A549 (cell line): ENCODE data around the gene MARCHF10. TPM values are rescaled to one million over a fixed set of nuclear protein-coding genes. Genes with fewer than 3 reads are reported as not detected.

Experiments
- ATAC-seq, 2 experiments: fragments of 200-7000 bp in 1 of 2; fragments of >200 bp in 1 of 2; cut with Nextera tagmentation in 1 of 2; cut with Tn5 transposase in 1 of 2; 3 replicates each; pipeline versions ENCODE4 v1.8.0 to v1.9.1; 2018 to 2020; ENCODE audit warnings: mild to moderate bottlenecking in 1 of 2, moderate library complexity in 1 of 2
- CTCF ChIA-PET: fragments of 300-600 bp; sonication (Branson Sonifier 250); formaldehyde crosslinking; extraction: SDS; loops from one replicate; lab custom pipeline; 2021; ENCODE audit warnings: antibody characterized with exemption, inconsistent platforms; lab: Yijun Ruan, JAX
- POLR2A ChIA-PET: fragments of 350-600 bp; formaldehyde crosslinking; extraction: SDS; loops from one replicate; lab custom pipeline; 2021; ENCODE audit warnings: antibody characterized with exemption, inconsistent platforms; lab: Yijun Ruan, JAX
- DNase-seq, 2 experiments: peaks; one replicate each; pipeline versions ENCODE4 v3.0.0 to v3.0.0-alpha.2; 2011 to 2016; ENCODE audit warnings: low read depth in 1 of 2, low spot score in 1 of 2
- FAIRE-seq: peaks from 2 replicates; lab custom pipeline; 2011; peaks lifted over from hg19 to GRCh38; lab: Jason Lieb, UNC
- H3K27ac ChIP-seq, 2 experiments: fragments of >200 bp; sonication (Bioruptor Twin); formaldehyde crosslinking; 3 replicates each; pipeline ENCODE4 v1.5.1; 2016 to 2017
- H3K4me1 ChIP-seq: fragments of >200 bp; sonication (Bioruptor Twin); formaldehyde crosslinking; 3 replicates; pipeline ENCODE4 v1.6.1; 2016
- H3K4me2 ChIP-seq: fragments of >200 bp; sonication (Bioruptor Twin); formaldehyde crosslinking; 3 replicates; pipeline ENCODE4 v1.6.1; 2016
- H3K4me3 ChIP-seq: fragments of >200 bp; sonication (Bioruptor Twin); formaldehyde crosslinking; 3 replicates; pipeline ENCODE4 v1.5.1; 2016
- H3K9me3 ChIP-seq: fragments of >200 bp; sonication (Bioruptor Twin); formaldehyde crosslinking; 3 replicates; pipeline ENCODE4 v1.6.1; 2016
- ATOH8 ChIP-seq: fragments of 250-450 bp; sonication (Bioruptor Pico); IDR thresholded peaks from 2 replicates; pipeline ENCODE4 v1.5.0; 2020; ENCODE audit warnings: low read depth, mild to moderate bottlenecking, moderate library complexity
- BCL3 ChIP-seq: fragments of >200 bp; sonication (Bioruptor Twin); formaldehyde crosslinking; IDR thresholded peaks from 3 replicates; pipeline ENCODE4 v1.6.1; 2016
- CBX2 ChIP-seq: fragments of 200-600 bp; sonication (generic); IDR thresholded peaks from 2 replicates; pipeline ENCODE4 v1.6.1; 2016; ENCODE audit warnings: low read depth, mild to moderate bottlenecking, borderline replicate concordance
- CBX8 ChIP-seq: fragments of 200-600 bp; sonication (generic); IDR thresholded peaks from 2 replicates; pipeline ENCODE4 v1.6.1; 2016
- CHD2 ChIP-seq: fragments of 150-350 bp; IDR thresholded peaks from 2 replicates; pipeline ENCODE4 v1.6.1; 2014; ENCODE audit warnings: low read length; ENCODE audit not compliant: partially characterized antibody
- CHD4 ChIP-seq: fragments of 200-600 bp; sonication (generic); IDR thresholded peaks from 2 replicates; pipeline ENCODE4 v1.6.1; 2016; ENCODE audit warnings: antibody characterized with exemption, mild to moderate bottlenecking, borderline replicate concordance
- EHF ChIP-seq: fragments of 250-450 bp; sonication (Bioruptor Pico); IDR thresholded peaks from 2 replicates; pipeline ENCODE4 v1.5.0; 2020; ENCODE audit warnings: mild to moderate bottlenecking
- FOSB ChIP-seq: fragments of 250-450 bp; sonication (Bioruptor Pico); IDR thresholded peaks from 2 replicates; pipeline ENCODE4 v1.5.0; 2020; ENCODE audit warnings: mild to moderate bottlenecking, moderate library complexity
- HDAC2 ChIP-seq: fragments of 200-600 bp; sonication (generic); IDR thresholded peaks from 2 replicates; pipeline ENCODE4 v1.6.1; 2016
- HEYL ChIP-seq: fragments of 250-450 bp; sonication (Bioruptor Pico); IDR thresholded peaks from 2 replicates; pipeline ENCODE4 v1.8.0; 2021; ENCODE audit warnings: mild to moderate bottlenecking, moderate library complexity
- HOXB13 ChIP-seq: fragments of 250-450 bp; sonication (Bioruptor Pico); IDR thresholded peaks from 2 replicates; pipeline ENCODE4 v1.5.0; 2020; ENCODE audit warnings: low read depth, mild to moderate bottlenecking, moderate library complexity
- JUNB ChIP-seq: fragments of >200 bp; sonication (Bioruptor Twin); formaldehyde crosslinking; IDR thresholded peaks from 2 replicates; pipeline ENCODE4 v1.6.1; 2016
- KDM1A ChIP-seq: fragments of 200-600 bp; sonication (generic); IDR thresholded peaks from 2 replicates; pipeline ENCODE4 v1.6.1; 2016; ENCODE audit warnings: low read depth, mild to moderate bottlenecking
- MAX ChIP-seq: IDR thresholded peaks from 2 replicates; pipeline ENCODE4 v1.6.1; 2012
- MYC ChIP-seq: IDR thresholded peaks from 2 replicates; pipeline ENCODE4 v1.6.1; 2012; ENCODE audit warnings: mild to moderate bottlenecking, inconsistent platforms, low read length, improper control_type of control experiment, borderline replicate concordance
- NPAS2 ChIP-seq: fragments of 250-450 bp; sonication (Bioruptor Pico); IDR thresholded peaks from 2 replicates; pipeline ENCODE4 v1.8.0; 2022; ENCODE audit warnings: mild to moderate bottlenecking, moderate library complexity, borderline replicate concordance
- PHF8 ChIP-seq: fragments of 200-600 bp; sonication (generic); IDR thresholded peaks from 2 replicates; pipeline ENCODE4 v1.6.1; 2016; ENCODE audit warnings: low read depth, mild to moderate bottlenecking, antibody characterized with exemption, moderate library complexity, borderline replicate concordance
- POLR2AphosphoS2 ChIP-seq: conservative IDR thresholded peaks from 2 replicates; pipeline ENCODE4 v1.6.1; 2012; ENCODE audit warnings: low read length, improper control_type of control experiment, inconsistent platforms
- TFCP2L1 ChIP-seq: fragments of 250-450 bp; sonication (Bioruptor Pico); IDR thresholded peaks from 2 replicates; pipeline ENCODE4 v1.5.0; 2021; ENCODE audit warnings: mild to moderate bottlenecking
- ZFP36 ChIP-seq: fragments of 450-650 bp; IDR thresholded peaks from 2 replicates; pipeline ENCODE4 v1.6.1; 2014; ENCODE audit warnings: borderline replicate concordance; ENCODE audit not compliant: partially characterized antibody
- ZNF302 ChIP-seq: fragments of 250-450 bp; sonication (Bioruptor Pico); IDR thresholded peaks from 2 replicates; pipeline ENCODE4 v1.9.0; 2021; ENCODE audit warnings: inconsistent platforms, mild to moderate bottlenecking, moderate library complexity
- ZSCAN20 ChIP-seq: fragments of 250-450 bp; sonication (Bioruptor Pico); IDR thresholded peaks from 2 replicates; pipeline ENCODE4 v1.8.0; 2022; ENCODE audit warnings: mild to moderate bottlenecking, moderate library complexity
- WGBS: methylation state at CpG from one replicate; pipeline ENCODE4 v1.1.6; 2017; ENCODE audit errors: missing lambda C conversion rate; 5-methylcytosine and 5-hydroxymethylcytosine counted together
- polyA plus RNA-seq, 4 experiments: library from polyadenylated mRNA; depleted of rRNA in 3 of 4; stranded (reverse); fragments of >200 nt; fragmentation: RNase III in 1 of 4; extraction: RNeasy Plus Mini Kit Qiagen cat#74134 plus additional on column Dnase treatment in 1 of 4; gene quantifications; 2 replicates in 3 of 4; 3 replicates in 1 of 4; pipeline ENCODE4 v1.2.3, GENCODE V29; 2011 to 2017
- TF ChIP-seq, protein P1 (sequence below): fragments of 150-350 bp; IDR thresholded peaks from 2 replicates; pipeline ENCODE4 v1.6.1; 2014; ENCODE audit warnings: low read depth, mild to moderate bottlenecking, low read length

MARCHF10 gene
- polyA plus RNA-seq, 2 of the 4 experiments (the other 2 are of a cell fraction), result 0.43 to 0.57 TPM

DNA sequence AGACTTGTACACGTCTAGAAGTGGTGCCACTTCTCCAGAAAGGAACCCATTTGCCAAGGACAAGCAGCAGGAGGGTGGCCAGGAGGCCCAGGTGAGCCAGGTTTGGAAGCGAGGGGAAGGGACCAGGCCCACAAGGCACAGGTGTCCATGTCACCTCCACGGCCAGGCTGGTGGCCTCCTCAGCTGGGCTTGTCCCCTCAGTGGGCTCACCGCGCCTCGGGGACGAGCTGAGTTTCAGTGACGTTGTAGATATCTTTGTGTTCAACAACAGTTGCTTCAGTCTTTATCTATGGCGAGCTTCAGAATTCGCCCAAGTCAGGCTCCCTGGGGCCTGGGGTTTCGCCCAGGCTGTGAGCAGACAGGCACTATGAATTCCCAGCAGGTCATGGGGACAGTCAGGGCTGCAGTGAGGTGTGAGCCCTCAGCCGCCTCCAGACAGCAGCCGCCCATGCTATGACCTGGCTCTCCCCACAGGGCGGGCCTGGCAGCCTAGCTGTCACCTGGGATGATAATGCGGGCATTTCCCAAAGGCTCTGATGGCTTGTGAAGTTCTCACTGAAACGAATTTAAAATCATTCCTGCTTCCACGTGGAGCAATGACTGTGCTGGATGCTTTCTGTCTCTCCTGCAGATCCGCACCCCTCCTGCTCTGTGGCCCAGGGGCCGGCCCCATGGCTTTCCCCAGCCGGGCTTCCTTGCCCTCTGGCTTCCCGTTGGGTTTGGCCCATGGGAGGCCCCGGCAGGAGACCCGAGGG, 91.1 kb downstream of the MARCHF10 start:
- H3K4me2 ChIP-seq, result no peak overlapping the region
- FAIRE-seq (no peak), ATAC-seq (no peak), DNase-seq (no peak)
- no peak overlapping the region for H3K4me3 ChIP-seq
- ChIA-PET CTCF (interaction anchor here (0.6 to 1.5 kb wide), 4 partner anchors 18 to 719 kb away, joined by 3 to 6 read pairs (median 4); no protein-coding TSS in a partner anchor), POLR2A (interaction anchor here (0.7 kb wide), 1 partner anchor 715 kb away, joined by 3 read pairs; no protein-coding TSS in a partner anchor)
- H3K4me1 ChIP-seq, result 0 out of 3 replicates have a peak, but pooled peaks cover 14% of the 10 kb centered on the region
- H3K27ac ChIP-seq, result peak overlapping the region; percentile 19 to 50; a peak in 5 of 6 replicates
- WGBS, result 89% methylated on average over 23 of the region's 23 CpGs
- H3K9me3 ChIP-seq, result no peaks in the 10 kb centered on the region
- TF ChIP-seq HOXB13 (no peak), ZSCAN20 (CRISPR knock-in tag) (no peak), CBX2 (no peak), EHF (no peak), POLR2AphosphoS2 (no peak), FOSB (CRISPR knock-in tag) (no peak), HEYL (CRISPR knock-in tag) (no peak), TFCP2L1 (no peak), KDM1A (no peak), CHD4 (no peak), BCL3 (no peak), MAX (no peak), MYC (no peak), ATOH8 (CRISPR knock-in tag) (no peak), CHD2 (no peak), CBX8 (no peak)

- TF ChIP-seq ZNF302 (CRISPR knock-in tag) (no peak), HDAC2 (no peak), ZSCAN20 (CRISPR knock-in tag) (no peak), NPAS2 (CRISPR knock-in tag) (no peak), ATOH8 (CRISPR knock-in tag) (no peak), JUNB (no peak), HEYL (CRISPR knock-in tag) (no peak), CHD4 (no peak), POLR2AphosphoS2 (no peak), PHF8 (no peak), HOXB13 (no peak), ZFP36 (no peak)
- TF ChIP-seq, protein P1, sequence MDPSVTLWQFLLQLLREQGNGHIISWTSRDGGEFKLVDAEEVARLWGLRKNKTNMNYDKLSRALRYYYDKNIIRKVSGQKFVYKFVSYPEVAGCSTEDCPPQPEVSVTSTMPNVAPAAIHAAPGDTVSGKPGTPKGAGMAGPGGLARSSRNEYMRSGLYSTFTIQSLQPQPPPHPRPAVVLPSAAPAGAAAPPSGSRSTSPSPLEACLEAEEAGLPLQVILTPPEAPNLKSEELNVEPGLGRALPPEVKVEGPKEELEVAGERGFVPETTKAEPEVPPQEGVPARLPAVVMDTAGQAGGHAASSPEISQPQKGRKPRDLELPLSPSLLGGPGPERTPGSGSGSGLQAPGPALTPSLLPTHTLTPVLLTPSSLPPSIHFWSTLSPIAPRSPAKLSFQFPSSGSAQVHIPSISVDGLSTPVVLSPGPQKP, result no peak
- Histone ChIP-seq H3K9me3 (no peaks in the 10 kb centered on the region), H3K4me1 (0 out of 3 replicates have a peak, but pooled peaks cover 14% of the 10 kb centered on the region), H3K27ac (peak overlapping the region in 1 of 2 experiments; percentile 49; a peak in 3 of 6 replicates), H3K4me3 (no peak overlapping the region), H3K4me2 (no peak overlapping the region)
- CTCF ChIA-PET, result interaction anchor here (0.6 to 1.5 kb wide), 3 partner anchors 19 to 720 kb away, joined by 3 to 6 read pairs (median 4); no protein-coding TSS in a partner anchor
- no peak for FAIRE-seq
- DNase-seq, result no peak
- 95% methylated on average over 18 of the region's 18 CpGs for WGBS
- no peak for ATAC-seq
- POLR2A ChIA-PET, result no interaction called here
Measured at GRCh38 chr17:62715882-62716390, 92.2 kb downstream of the MARCHF10 start.
